Activated CD8-positive, alpha-beta memory T cell treated with anti-CD3 and anti-CD28 coated beads for 1 hour (primary cell): ENCODE data around the gene C2orf72.
A peak's percentile ranks its signal among the peaks of the same experiment; 100 is the strongest.

Source experiments
- DNase-seq, 2 donors: peaks; one replicate each; pipeline ENCODE4 v3.0.0-alpha.2; 2020; ENCODE audit warnings: low read depth in 1 of 2; ENCODE audit errors: extremely low read depth in 1 of 2

C2orf72 gene

DNA sequence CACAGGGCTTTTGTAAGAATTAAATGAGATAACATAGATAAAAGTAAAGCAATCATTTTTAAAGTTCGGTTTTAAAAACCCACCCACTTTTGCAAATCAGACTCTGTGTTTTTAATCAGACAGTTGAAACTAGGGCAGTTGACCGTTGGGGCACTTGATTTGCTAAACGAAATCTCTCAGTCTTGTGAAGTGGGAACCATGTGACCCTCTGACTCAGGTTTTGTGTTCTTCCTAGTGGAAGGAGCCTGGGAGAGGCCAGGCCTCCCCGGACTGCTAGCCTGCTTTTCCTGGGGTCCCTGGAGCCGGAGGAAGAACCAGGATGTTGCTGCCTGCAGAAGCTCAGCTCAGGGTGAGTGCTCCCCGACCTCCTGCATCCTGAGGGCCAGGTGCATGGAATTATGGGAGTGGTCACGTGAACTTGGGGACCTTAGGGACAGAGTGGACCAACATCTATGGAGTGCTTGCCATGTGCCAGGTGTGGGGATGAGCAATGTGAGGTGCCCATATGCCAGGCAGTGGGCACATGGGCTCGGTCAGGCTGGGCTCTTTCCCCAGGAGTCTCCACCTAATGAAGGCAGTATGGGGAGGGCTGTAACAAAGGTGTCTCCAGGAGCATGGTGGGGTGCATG, 3.9 kb downstream of the C2orf72 start:
- DNase-seq: no peak

DNA sequence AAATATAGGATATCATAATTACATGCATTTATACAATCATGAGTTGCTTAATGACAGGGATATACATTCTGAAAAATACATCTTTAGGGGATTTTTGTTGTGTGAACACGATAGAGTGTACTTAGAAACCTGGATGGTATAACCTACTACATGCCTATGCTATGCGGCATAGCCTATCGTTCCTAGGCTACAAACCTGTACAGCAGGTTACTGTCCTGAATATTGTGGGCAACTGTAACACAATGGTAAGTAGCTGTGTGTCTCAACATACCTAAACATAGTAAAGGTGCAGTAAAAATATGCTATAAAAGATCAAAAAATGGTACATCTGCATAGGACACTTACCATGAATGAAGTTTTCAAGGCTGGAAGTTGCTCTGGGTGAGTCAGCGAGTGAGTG, 6.5 kb downstream of the C2orf72 start:
- DNase-seq: no peak

DNA sequence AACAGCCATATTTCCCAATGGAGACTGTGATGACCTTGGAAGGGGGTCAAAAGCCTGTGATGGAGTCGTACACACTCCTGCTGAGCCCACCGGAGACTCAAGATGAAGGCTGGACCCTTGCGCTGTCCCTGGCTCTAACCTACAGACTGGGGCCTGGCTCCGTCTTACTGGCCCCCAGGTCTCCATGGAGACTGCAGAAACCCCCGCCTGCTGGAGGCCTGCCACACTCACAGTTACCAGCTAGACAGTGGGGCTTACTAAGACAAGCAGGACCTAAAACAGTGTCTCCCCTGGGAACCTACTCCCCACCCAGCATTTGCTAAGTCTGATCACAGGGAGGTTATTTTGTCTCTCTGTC, 9.6 kb downstream of the C2orf72 start:
- no peak for DNase-seq

DNA sequence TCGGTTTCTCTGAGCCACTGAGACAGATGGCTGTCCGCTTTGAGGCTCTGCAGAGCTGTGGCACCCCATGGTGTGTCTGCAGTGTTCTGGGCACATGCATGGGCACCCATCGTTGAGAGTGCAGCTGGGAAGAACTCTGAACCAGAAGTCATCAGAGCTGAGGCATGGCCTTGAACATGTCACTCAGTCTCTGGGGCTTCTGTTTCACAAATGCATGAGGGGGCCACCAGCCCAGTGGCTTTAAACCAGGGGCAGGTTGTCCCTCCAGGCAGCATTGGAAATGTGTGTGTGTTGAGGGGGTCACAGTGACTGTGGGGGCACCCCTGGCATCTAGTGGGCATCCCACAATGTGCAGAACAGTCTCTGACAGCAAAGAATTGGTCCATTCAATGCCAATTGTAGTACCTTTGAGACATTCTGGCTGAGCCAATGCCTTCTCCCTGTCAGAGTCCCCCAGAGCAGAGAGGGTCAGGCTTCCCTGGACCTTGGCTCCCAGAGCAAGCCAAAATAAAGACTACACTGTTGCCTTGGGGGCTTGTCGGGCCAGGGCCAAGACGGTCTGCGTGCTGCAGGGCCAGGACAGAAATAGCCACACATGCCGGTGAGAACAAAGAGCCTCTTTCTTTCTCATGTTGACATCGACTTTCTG, 10.1 kb downstream of the C2orf72 start:
- no peak for DNase-seq

DNA sequence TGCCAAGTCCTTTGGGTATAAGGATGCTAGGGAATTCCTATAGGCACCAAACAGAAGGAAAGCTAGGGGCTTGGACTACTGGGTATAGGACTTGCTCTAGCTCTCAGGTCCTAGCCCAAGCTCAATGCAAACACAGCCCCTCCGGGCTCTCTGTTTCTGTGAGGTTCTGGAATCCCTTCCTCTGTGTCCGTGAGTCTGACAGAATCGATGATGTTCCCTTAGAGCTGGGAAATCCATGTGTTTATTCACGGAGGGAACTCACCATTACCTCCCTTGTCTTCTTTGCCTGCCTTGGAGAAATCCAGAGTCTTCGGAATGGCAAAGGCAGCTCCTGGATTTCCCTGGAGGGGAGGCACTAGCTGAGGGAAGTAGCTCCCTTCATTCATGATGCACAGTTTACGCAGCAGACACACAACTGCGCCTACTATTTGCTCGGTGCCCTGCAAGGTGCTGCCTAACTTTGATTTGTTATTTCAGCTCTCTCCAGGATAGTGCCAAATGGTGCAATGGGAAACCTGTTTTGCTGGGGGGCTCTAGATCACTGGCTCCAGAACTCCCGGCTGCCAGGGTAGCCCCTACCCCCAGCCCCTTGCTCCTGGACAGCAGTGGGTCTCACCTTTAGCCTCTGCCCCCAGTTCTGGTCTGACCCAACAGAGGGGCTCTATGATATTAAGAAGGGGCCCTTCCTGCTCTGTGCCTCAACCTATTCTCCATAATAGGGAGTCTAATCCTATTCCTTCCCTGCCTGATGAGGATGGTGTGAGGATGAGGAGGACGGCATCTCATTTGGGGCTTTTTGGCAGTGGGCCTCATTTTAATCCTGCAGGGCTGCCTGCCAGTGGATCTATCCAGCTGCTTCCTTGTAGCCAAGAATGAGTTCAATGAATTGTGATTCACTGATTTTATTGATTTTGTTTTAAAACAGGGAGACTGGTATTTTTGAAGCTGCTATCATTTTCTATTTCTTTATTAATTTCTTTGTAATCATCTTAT, 10.9 kb downstream of the C2orf72 start:
- no peak for DNase-seq

DNA sequence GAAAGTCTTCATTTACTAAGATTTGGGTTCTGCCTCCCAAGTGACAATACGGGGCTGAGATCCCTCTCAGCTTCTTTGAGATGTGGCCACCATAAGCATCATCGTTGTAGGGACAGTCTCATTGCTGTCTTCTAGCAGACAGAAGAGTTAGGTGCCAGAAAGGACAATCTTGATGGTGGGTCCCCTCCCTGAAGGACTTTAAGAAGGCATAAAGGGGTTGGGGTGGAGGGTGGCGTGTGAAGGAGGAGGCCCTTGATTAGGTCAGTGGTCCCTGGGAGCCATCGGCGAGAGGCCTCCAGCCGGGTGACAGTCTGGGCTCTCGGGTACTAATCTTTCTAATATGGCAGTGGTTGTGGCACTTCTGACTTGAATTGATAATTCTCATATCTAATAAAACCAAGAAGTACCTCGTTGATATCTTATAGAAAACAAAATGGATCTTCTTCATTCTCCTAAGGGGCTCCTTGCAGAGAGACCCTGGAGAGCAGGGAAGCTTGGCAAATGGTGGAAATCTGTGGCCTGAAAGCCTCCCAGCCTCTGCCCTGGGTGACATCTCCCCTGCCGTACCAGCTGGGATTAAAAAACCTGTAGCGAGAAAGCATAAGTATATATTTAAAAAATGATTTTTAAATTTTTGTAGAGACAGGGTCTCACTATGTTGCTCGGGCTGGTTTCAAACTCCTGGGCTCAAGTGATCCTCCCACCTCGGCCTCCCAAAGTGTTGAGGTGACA, 12.1 kb downstream of the C2orf72 start:
- DNase-seq: no peak

DNA sequence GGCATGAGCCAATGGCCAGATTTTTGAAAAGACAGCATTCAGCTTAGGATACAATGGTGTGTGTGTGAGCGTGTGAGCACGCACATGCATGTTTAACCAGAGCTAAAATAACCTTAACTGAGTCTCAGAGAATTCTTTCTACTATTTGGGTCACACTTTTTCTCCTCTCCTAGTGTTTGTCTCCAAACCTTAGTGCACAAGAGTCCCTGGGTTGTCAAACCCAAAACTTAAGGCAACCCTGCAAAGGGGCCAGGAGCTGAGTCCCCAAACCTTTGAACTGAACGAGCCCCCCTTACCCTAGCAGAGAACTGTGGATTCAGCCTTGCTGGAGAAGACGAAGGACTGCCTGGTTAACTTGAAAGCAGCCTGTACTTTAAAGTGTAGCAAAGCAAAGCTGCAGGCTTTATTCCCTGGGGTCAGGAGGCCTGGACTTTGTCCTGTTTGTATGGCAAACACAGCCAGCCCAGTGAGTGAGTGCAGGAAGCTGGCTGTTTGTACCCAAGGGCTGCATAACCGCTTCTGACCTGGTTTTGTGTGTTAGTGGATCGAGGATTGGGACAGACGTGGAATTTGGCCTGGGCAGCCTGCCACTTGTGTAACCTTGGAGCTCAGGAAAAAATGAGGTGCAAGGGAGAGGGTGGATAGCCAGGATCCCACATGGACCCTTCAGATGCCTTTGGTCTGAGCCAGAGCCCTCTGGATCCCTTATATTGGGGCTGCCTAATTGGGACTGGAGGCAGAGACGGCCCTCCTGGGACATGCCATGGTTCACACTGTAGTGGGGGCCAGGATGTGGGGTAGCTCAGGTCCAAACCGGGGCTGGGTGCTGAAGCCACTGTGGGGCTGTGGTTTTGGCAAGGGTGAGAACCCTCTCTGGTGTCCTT, 12.9 kb downstream of the C2orf72 start:
- no peak for DNase-seq

DNA sequence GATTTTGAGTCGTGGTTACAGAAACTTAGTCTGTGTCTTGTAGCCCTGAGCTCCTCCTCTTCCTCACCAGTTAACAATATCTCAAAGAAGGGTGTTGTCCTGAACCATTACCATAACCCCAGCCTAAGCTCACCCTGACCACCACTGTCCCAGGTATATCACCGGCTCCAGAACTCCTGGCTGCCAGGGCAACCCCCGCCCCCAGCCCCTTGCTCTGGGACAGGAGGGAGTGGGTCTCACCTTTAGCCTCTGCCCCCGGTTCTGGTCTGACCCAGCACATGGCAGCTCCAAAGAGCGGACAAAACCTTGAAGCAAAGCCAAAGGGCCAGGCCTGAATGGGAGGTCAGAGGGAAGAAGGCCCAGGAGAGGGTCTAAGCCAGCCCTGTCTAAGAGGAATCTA, 13.8 kb downstream of the C2orf72 start:
- DNase-seq: no peak

DNA sequence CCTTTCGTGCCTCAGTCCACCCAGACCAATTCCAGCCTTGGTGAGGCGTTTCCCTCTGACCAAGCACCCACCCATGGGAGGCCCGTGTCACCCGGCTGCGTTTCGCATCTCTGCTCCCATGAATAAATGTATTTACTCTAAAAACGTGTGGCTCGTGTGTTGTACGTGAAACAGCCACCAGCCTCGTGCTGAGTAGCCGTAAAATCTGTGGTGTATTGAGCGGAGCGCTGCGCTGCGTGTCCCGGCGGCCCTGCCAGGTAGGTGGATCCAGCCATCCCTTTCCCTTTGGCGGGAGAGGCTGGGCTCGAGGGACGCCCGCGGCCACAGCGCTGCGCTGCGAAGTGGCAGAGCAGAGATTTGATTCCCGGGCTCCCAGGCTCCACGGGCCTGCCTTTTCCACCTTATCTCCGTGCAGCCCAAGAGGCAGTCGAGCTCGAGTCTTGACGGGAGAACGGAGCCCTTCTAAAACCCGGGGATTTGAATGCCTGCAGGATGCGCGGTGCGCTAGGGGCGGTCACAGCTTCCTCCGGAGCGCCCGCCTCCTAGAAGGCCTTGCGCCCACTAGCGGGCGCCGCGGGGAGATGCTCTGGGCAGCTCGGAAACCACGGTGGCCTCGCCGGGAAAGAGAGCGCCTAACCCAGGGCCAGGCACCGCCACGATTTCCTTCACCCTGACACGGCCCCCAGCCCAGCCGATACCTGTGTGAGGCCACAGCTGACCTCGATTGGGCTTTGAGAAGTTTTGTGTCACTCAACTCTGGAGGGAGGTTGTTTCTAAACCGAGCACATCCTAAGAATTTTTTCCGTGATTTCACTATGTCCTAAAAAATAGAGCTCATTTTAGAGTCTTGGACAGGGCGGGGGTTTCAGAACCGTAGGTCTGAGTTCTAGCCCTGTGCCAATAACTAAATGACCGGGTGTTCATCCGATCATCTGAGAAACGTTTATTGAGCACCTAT, 15.4 kb downstream of the C2orf72 start:
- peak; percentile 53 to 72 for DNase-seq

DNA sequence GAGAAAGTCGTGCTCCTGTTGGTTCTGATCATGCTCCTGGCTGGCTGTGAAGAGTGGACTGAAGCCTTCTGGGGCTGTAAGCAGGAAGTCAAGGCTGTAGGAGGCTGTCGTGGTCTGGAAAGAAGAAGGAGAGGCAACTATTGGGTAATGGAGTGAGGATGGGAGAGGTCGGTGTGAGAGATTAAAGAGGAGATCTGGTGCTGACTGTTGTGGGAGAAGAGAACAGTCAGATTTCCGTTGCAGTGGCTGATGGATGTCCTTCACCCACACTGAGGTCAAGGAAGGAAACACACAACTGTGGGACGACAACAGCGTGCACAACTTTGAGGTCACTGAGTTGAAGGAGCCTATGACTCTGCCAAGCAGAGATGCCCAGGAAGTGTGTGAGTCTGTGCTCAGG, 16.5 kb downstream of the C2orf72 start:
- DNase-seq: no peak

DNA sequence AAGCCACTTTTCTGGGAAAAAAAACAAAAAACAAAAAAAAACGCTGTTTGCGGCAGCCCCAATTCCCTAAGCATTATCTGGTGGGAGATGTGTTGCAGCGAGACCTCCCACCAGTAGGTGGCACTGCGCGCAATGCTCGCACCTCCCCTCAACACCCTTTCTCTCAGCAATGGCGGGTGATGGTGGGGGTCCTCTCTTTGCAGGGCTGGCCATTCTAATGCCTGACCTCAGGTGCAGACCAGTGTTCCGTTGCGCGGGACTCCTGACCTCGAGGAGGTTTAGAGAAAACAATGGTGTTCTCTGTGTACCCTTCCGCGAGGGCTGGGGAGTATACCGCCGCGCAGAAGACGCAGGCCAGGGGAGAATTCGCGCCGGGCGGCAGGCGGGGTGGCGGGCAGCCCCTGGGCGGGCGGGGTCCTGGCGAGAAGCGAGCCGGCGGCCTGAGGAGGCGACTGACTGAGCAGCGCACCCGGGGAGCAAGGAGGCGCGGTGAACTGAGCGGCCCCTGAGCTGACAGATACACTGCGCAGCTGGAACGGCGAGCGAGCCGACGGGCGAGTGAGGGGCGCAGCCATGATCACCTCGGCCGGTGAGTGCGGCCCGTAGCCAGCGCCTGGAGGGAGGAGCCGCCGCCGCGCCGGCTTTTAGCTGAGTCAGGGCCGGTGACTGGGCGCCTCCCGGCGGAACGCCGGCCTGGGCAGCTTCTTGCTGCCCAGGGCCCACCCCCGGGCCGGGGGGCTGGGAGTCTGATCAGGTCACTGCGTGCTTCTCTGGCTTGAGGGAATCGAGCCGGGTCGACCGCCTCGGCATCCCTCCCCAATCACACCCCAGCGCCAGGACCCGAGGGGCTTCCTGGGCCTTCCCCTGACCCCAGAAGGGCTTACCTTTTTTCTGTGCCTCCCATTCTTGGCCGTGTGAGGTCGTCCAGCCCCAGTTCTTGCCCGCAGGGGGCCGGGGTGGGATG, 19.4 kb downstream of the C2orf72 start, which contains the start of gene PSMD1:
Gene PSMD1, plus strand, starts transcription at position 415 of the 964 bp plus-strand sequence. Its CDS starts 159 bp downstream, at position 574.
- DNase-seq: peak; percentile 82 to 84

DNA sequence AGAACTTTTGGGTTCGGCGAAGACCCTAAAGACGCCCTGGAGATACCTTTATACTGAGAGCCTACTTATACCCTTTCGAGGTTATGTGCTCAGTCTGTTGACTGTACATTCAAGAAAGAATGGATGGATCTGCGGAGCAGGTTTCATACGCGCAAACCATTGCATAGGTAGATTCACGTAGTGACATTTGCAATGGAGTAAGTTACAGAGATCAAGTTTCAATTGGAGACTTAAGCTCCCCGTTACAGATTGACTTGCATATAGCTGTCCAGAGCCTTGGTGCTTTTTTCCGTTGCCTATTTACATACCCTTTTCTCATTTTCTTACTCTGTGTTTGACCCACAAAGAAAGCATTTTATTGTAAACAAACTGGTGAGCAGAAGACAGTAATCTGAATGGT, 20.3 kb downstream of the C2orf72 start:
- no peak for DNase-seq

DNA sequence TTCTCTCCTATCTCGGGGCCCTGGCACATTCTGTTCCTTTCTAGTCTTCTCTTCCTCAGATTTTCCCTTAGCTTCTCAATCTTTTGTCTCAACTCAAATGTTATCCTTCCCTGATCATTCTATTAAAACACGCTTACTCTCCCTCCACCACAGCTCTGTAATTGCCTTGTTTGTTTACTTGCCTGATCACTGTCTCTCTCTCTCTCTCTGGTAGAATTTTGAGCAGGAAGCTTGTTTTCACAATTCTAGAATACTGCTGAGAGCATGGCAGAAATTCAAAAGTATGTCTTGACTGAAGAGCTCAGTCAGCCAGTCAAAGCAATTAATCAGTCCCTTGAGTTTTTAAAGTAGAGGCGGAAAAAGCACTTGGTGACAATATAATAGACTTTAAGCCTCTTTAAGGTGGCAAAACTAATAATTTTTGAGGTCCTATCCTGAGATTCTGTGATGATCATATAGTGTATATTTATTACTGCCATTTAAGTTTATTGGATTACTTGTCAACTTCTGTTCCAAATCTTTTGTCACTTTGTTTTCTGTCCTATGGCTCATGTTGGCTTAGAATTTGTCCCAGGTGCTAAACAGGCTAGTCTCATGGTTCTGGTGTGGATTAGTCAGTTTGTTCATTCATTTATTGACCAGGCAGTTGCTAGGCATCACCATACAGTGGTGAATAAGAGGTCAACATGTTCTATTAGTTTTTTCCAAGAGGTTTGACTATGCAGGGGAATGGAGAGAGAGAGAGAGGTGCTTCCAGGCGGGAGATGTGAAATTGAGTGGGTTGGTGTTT, 21.6 kb downstream of the C2orf72 start:
- no peak for DNase-seq

DNA sequence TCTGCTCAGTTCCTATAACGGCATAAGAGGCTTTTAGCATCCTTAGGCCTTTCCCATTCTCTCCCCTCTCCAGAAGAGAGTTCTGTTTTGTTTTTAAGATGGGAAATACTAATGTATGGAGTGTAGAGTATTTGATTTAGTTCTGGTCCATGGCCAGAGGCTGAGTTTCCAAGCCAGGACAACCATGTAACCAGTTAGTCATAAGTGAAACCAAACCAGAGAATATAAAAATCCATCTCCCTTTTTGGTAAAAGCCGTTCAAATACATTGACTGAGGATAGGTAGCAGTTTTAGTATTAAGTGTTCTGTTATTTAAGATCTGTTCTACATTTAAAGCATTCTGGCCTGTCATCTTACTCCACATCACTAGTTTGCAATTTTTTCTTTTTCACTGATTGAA, 22.4 kb downstream of the C2orf72 start:
- DNase-seq: no peak

DNA sequence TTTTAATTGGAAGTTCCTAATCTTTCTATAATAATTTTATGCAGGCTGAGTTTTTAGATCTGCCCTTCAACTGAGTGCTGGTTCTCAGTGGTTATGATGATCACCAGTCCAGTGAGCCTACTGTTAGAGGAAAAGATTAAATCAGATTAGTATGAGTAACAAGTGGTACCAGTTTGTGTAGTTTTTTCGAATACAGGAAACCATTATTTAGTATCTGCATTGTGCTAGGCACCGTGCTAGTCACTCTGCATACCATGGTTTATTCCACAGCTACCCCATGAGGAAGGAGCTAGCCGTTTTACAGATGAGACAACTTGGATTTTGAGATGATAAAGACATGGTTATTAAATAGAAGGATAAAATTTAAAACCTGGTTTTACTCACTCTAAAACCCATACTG, 25.5 kb downstream of the C2orf72 start:
- no peak for DNase-seq

DNA sequence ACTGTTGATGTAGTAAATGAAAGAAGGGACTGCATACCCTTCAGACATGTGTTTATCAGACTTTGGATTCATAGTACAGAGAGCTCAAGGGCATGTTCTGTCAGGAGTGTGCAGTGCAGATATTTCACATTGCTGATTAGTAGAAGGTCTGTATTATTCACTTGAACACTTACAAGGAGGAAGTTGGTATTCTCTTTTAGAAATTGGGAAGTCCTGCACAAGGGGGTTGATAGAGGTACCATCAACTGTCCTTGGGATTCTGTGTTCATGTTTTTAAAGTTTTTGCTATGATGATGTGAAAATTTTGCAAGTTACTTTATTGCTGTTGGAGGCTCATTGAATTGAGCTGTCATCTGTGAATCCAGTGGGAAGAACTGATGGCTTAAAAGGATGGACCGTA, 26.0 kb downstream of the C2orf72 start:
- DNase-seq: no peak

DNA sequence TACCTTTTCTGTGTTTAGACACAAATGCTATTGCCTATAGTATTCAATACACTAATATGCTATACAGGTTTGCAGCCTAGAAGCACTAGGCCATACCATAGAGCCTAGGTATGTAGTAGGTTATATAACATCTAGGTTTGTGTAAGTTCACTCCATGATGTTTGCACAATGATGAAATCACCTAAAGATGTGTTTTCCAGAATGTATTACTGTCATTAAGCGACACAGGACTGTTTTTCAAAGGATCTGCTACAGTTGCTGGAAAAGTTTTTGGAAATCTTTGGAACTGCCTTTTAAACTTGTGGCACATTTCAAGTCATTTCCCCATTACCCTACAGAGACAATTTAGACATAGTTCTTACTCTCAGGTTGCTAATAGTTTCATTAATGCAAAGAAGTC, 28.6 kb downstream of the C2orf72 start:
- no peak for DNase-seq
